ENCODE measurements around the gene RFWD3.

DNA sequence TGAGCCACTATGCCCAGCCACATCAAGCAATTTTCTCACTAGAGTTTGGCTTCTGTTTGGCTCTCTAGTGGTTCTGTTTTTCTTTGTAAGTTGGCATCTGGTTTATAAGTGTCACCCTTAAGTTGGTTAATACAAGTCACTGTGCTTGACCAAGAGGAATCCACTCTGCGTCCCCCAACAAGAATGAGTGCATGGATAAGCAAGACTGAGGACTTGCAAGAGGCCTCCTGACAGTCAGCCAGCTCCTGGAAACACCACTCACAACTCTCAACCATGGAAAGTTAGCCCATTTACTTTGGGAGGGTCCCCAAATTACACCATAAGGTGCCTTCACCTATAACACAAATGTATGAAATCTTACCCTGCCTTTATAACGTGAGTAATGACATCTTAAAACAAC is 7.6 kb downstream of the RFWD3 start:
- TF ChIP-seq POLR2A (IDR thresholded peaks at IDR 0.05): no peak
- TF ChIP-seq CTCF (IDR thresholded peaks at IDR 0.05): no peak

Measured in testis (tissue), 2 donors.